Retinal pigment epithelial cell (primary cell): Measurements from ENCODE around the gene DLX3.
A peak's percentile ranks its signal among the peaks of the same experiment; 100 is the strongest.

Source experiments
- DNase-seq: peaks from one replicate; pipeline ENCODE4 v3.0.0-alpha.2; 2010; ENCODE audit warnings: low read depth
- H3K4me3 ChIP-seq: 2 replicates; pipeline ENCODE4 v1.5.1; 2011; ENCODE audit warnings: mild to moderate bottlenecking, low read length, control low read depth, moderate library complexity
- TF ChIP-seq, protein P1 (sequence below): conservative IDR thresholded peaks from 2 replicates; pipeline ENCODE4 v1.5.1; 2011; ENCODE audit warnings: low read depth, low read length, control low read depth, inconsistent platforms

The DLX3 gene

DNA sequence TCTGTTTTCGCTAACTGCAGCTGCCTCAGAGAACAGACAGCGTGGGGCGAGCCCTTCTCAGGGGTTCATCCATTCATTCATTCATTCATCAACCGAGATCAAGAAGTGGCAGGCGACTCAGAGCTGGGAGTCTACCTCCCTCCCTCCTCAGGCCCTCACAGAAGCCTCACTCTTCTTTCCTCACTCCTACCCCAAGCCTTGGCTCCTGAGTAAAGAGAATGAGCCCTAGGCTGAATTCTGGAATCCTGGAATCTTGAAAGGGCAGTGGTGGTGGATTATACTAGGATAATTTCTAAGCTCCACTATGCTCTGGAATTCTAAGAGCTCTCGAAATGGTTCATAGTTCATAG, 2.3 kb upstream of the DLX3 start:
- H3K4me3 ChIP-seq: no peak overlapping the region
- TF ChIP-seq, protein P1, sequence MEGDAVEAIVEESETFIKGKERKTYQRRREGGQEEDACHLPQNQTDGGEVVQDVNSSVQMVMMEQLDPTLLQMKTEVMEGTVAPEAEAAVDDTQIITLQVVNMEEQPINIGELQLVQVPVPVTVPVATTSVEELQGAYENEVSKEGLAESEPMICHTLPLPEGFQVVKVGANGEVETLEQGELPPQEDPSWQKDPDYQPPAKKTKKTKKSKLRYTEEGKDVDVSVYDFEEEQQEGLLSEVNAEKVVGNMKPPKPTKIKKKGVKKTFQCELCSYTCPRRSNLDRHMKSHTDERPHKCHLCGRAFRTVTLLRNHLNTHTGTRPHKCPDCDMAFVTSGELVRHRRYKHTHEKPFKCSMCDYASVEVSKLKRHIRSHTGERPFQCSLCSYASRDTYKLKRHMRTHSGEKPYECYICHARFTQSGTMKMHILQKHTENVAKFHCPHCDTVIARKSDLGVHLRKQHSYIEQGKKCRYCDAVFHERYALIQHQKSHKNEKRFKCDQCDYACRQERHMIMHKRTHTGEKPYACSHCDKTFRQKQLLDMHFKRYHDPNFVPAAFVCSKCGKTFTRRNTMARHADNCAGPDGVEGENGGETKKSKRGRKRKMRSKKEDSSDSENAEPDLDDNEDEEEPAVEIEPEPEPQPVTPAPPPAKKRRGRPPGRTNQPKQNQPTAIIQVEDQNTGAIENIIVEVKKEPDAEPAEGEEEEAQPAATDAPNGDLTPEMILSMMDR: no peak

DNA sequence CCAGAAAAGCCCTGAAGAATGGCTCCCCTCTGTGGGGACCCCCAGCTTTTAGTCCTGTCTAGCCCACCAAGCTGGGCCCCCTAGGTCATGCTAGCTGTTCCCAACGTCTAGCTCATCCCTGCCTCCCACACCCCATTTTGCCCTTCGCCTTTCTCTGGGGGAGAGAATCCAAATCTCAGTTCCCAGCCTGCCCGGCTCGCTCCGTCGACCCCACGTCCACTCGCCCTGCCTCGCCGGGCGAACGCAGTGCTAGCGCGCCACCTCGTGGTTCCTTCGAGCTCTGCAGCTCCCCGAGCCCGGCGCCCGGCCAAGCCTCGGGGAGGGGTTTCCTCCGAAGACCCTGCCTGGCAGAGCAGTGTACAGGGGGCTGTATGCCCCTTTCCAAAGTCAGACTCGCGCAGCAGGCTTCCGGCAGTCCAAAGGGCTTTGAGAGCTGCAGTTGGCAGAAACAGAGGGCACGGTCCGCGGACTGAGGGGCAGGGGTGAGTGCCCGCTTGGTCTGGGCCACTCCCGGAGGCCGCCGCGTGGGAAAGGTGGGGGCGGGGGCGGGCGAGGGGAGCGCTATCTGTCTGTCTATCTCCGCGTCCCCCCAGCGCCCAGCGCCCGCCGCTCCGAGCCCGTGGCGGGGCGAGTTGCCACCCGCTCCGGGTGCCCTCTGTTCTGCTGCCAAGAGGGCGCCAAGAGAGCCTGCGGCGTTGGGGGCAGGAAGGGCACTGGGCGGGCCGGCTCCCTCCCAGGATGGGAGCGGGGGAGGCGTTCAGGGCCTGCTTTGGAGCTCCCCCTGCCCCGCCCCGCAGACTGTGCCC, 1.7 kb upstream of the DLX3 start:
- no peak for DNase-seq
- H3K4me3 ChIP-seq: peak overlapping the region; percentile 43
- TF ChIP-seq, protein P1: peak; percentile 91

More for the DNA sequence above, 2.3 kb upstream of the DLX3 start:
- DNase-seq: no peak

DNA sequence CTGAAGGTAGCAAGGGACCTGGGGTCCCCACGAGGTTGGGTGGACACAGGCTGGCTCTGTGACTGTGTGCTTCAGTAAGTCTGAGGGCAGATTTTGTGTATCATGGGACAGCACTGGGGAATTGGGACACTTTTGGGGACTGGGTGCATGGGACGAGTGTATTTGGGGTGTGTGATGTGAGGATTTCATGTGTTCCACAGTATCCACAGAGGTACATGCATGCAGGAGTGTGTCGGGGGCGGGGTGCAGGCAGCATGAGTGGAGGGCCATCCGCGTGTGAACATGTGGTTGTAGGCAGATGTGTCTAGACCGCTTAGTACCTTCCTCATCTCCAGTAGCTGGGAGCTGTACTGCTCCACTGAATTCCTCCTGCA, 1.1 kb upstream of the DLX3 start:
- no peak overlapping the region for H3K4me3 ChIP-seq
- TF ChIP-seq, protein P1: no peak
- no peak for DNase-seq

DNA sequence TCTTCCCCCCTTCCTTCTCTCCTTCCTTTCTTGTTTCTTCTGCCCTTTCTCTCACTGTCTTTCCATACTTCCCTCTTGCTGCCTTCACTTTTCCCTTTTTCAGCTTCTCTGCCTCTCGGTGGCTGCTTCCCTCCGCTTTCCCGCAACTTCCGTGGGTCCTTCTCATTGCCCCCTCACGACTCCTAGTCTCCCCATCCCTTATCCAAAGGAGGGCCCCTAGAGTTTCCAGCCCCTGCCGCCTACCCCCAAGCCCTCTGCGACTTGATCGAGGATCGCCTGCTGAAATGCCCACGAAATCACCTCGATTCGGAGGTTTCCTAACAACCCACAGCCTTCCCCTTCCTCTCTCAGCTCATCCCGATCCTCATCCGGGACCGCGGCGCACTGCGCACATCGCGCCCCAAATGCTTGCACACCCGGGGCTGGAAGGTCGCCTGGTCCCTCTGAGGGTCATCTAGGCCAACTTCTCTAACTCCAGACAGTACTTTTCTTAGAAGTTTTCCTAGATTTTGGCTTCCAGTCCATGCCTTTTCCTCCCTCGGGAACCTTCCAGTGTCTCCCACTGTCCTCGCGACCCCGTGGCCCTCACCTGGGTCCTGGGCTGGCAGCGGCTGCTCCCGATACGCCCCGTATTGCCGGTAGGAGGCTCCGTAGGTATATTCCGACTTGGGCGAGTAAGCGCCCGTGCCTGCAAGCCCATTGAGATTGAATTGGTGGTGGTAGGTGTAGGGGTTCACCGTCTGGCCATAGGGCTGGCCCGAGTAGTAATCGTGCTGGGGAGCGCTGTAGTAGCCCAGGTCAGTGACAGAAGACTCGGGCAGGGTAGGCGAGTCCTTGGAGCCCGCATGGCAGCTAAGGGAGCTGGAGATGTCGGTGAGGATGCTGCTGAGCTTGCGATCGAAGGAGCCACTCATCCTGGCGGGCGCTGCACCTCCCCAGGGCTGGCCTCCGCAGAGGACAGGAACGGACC, 654 bp downstream of the DLX3 start:
- H3K4me3 ChIP-seq: no peak overlapping the region
- TF ChIP-seq, protein P1: no peak
- DNase-seq: no peak

DNA sequence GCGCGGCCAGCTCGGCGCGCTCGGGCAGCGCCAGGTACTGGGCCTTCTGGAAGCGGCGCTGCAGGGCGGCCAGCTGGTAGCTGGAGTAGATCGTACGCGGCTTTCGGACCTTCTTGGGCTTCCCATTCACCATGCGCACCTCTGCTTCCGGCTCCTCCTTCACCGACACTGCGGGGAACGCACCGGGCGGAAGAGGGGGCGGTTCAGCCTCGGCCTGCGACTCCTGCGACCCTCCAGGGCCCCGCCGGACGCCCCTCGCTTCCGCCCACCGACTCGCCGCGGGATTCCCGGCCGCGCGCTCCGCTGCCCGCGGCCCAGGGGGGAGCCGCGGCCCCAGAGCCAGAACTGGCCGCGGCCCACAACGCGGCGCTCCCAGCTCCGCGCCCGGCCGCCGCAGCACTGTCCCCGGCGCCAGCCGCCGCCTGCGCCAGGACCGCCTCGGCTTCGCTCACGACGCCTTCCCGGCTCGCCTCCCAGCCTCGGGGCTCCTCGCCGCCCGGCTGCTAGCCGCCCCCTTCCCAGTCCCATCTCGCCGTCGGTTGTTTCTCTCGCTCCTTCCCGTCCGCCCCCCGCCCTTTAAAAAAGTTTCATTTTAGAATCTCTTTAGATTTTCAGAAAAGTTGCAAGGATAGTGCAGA, 1.5 kb downstream of the DLX3 start:
- TF ChIP-seq, protein P1: no peak
- DNase-seq: no peak
- peak overlapping the region; percentile 17 for H3K4me3 ChIP-seq

DNA sequence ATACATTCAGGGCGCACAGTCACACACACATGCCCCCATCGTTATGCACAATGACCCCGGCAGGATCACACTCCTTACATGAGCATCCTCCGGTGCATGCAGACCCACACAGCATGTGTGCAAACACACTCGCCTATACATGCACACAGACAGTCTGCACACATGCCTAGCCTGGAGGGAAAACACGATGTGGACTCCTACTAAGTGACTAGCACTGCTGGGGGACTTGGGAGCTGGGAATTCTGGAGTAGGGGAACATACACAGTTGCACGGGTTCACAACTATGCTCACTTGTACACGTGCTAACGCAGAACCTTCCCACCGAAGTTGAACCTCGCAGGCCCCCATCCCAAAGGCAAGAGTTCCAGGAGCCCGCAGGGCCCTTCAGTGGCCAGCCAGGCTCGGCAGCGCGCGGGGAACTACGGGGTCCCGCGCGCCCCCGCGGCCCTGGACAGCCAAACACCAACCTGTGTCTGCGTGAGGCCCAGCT, 2.0 kb downstream of the DLX3 start:
- H3K4me3 ChIP-seq: no peak overlapping the region
- TF ChIP-seq, protein P1: no peak
- DNase-seq: no peak
